GM12872 (cell line): ENCODE data around the gene UTS2R.

Experiments used
- CTCF ChIP-seq: IDR thresholded peaks from 3 replicates; pipeline ENCODE4 v1.5.1; 2011; ENCODE audit warnings: low read depth, mild to moderate bottlenecking, low read length, moderate library complexity; ENCODE audit not compliant: insufficient read depth

UTS2R gene

GRCh38 chr17:82414548-82415281, 43.1 kb downstream of the UTS2R start:
- TF ChIP-seq CTCF: peak; percentile 72

- no peak for TF ChIP-seq CTCF
Observed at GRCh38 chr17:82415336-82415735, 43.8 kb downstream of the UTS2R start.

GRCh38 chr17:82415786-82416185, 44.2 kb downstream of the UTS2R start:
- TF ChIP-seq CTCF: no peak

- no peak for TF ChIP-seq CTCF
Observed at GRCh38 chr17:82416264-82416663, 44.7 kb downstream of the UTS2R start.

- TF ChIP-seq CTCF: 0 out of 3 replicates have a peak, but pooled peaks have one; percentile 18
Observed at GRCh38 chr17:82416771-82417170, 45.2 kb downstream of the UTS2R start.

- TF ChIP-seq CTCF: no peak
Observed at GRCh38 chr17:82418001-82418986, 46.7 kb downstream of the UTS2R start, which contains the start of the genes HEXD and OGFOD3. Gene HEXD, plus strand, starts transcription at chr17:82418347. Its CDS starts 1,453 bp downstream, at chr17:82419800. Gene OGFOD3, minus strand, starts transcription at chr17:82418586. Its CDS starts 101 bp downstream, at chr17:82418485.

- no peak for TF ChIP-seq CTCF
Observed at GRCh38 chr17:82419540-82419939, 48.0 kb downstream of the UTS2R start.
